Mammary epithelial cell (primary cell): ENCODE measurements around the gene CD5L.

Experiments used
- CTCF ChIP-seq, 2 donors: IDR thresholded peaks in 1 of 2; conservative IDR thresholded peaks in 1 of 2; 2 replicates each; pipeline ENCODE4 v1.5.1; 2011 to 2012; ENCODE audit warnings: inconsistent platforms in 2 of 2, low read length in 2 of 2, mild to moderate bottlenecking in 2 of 2, control low read depth in 1 of 2, low read depth in 1 of 2; ENCODE audit not compliant: insufficient read depth in 1 of 2; ENCODE audit errors: extremely low read depth in 1 of 2
- EZH2 ChIP-seq: IDR thresholded peaks from 2 replicates; pipeline ENCODE4 v1.6.1; 2012; ENCODE audit warnings: low read length, inconsistent platforms, borderline replicate concordance

- TF ChIP-seq CTCF (conservative IDR thresholded peaks at IDR 0.05 in 1 of 2, IDR thresholded peaks at IDR 0.05 in 1 of 2; ENCODE audit: extremely low read depth in 1 of 2, insufficient read depth in 1 of 2, low read depth in 1 of 2, low read length in 2 of 2) (no peak), EZH2 (no peak)
These were observed 56.4 kb downstream of the CD5L start for GRCh38 chr1:157785248-157785647.
